NB4 (cell line): ENCODE measurements around the gene TRIP4.
"Not testable (repeated sequence)": the region's sequence is repeated elsewhere in the genome, so short reads cannot be mapped to it uniquely, and the experiment has no call there.

Experiments used
- DNase-seq: peaks from one replicate; pipeline ENCODE4 v3.0.0; 2010; ENCODE audit warnings: low read depth
- H3K4me3 ChIP-seq: one replicate; pipeline ENCODE4 v1.5.1; 2011; ENCODE audit warnings: mild to moderate bottlenecking, low read depth, low read length, moderate library complexity
- CTCF ChIP-seq: IDR thresholded peaks from one replicate; pipeline ENCODE4 v1.5.1; 2012; ENCODE audit warnings: low read depth, low read length
- MAX ChIP-seq: IDR thresholded peaks from 2 replicates; pipeline ENCODE4 v1.6.1; 2011; ENCODE audit warnings: low read depth, low read length
- MYC ChIP-seq: IDR thresholded peaks from 2 replicates; pipeline ENCODE4 v1.6.1; 2011; ENCODE audit warnings: low read depth, low read length
- POLR2A ChIP-seq: IDR thresholded peaks from 2 replicates; pipeline ENCODE4 v1.6.1; 2011; ENCODE audit warnings: mild to moderate bottlenecking; ENCODE audit not compliant: insufficient read length; ENCODE audit errors: extremely low read depth

The TRIP4 gene

GRCh38 chr15:64485796-64486195, 98.2 kb downstream of the TRIP4 start:
- no peak for DNase-seq
- no peak overlapping the region for H3K4me3 ChIP-seq
- TF ChIP-seq MAX: no peak

GRCh38 chr15:64490598-64491259, 103.1 kb downstream of the TRIP4 start:
- no peak overlapping the region for H3K4me3 ChIP-seq
- TF ChIP-seq CTCF: no peak
- TF ChIP-seq POLR2A: no peak
- TF ChIP-seq MYC: no peak
- no peak for TF ChIP-seq MAX
- DNase-seq: no peak

- TF ChIP-seq MAX: no peak
- TF ChIP-seq MYC: no peak
- no peak for TF ChIP-seq CTCF
- DNase-seq: no peak
- H3K4me3 ChIP-seq: no peak overlapping the region
These were observed 106.0 kb downstream of the TRIP4 start for GRCh38 chr15:64493641-64494040.

GRCh38 chr15:64495968-64496367, 108.3 kb downstream of the TRIP4 start:
- not testable (repeated sequence) for H3K4me3 ChIP-seq, DNase-seq

GRCh38 chr15:64500695-64501395, 113.2 kb downstream of the TRIP4 start:
- DNase-seq: no peak
- no peak for TF ChIP-seq MAX
- no peak for TF ChIP-seq MYC
- TF ChIP-seq CTCF: no peak
- TF ChIP-seq POLR2A: no peak
- H3K4me3 ChIP-seq: no peak overlapping the region

GRCh38 chr15:64501396-64501715, 113.7 kb downstream of the TRIP4 start:
- H3K4me3 ChIP-seq: no peak overlapping the region
- DNase-seq: no peak
- TF ChIP-seq MAX: no peak
- no peak for TF ChIP-seq CTCF
- no peak for TF ChIP-seq POLR2A
- no peak for TF ChIP-seq MYC

GRCh38 chr15:64502151-64502550, 114.5 kb downstream of the TRIP4 start:
- TF ChIP-seq MAX: no peak
- H3K4me3 ChIP-seq: no peak overlapping the region
- no peak for DNase-seq
